Keratinocyte (primary cell): ENCODE data around the gene TSC22D4.

ENCODE experiments used
- CTCF ChIP-seq, 3 experiments: IDR thresholded peaks in 1 of 3; conservative IDR thresholded peaks in 1 of 3; optimal IDR thresholded peaks in 1 of 3; 2 replicates in 2 of 3; 3 replicates in 1 of 3; pipeline versions ENCODE3 to v1.5.1; 2011; ENCODE audit warnings: low read length in 3 of 3, mild to moderate bottlenecking in 3 of 3, moderate library complexity in 2 of 3, control low read depth in 1 of 3, inconsistent platforms in 1 of 3; ENCODE audit not compliant: insufficient read depth in 2 of 3; ENCODE audit errors: extremely low read depth in 1 of 3
- EZH2 ChIP-seq: IDR thresholded peaks from one replicate; pipeline ENCODE4 v1.6.1; 2012; ENCODE audit warnings: inconsistent platforms, mild to moderate bottlenecking, low read length, moderate library complexity

GRCh38 chr7:100438172-100438571 is 40.8 kb downstream of the TSC22D4 start:
- TF ChIP-seq CTCF (optimal IDR thresholded peaks at IDR 0.05 in 1 of 3, IDR thresholded peaks at IDR 0.05 in 1 of 3, conservative IDR thresholded peaks at IDR 0.05 in 1 of 3; ENCODE audit: extremely low read depth in 1 of 3, insufficient read depth in 2 of 3, low read length in 3 of 3) (no peak), EZH2 (no peak)
